Measurements from ENCODE around the gene RPS6KA3. TPM values are rescaled to one million over a fixed set of nuclear protein-coding genes. Genes with fewer than 3 reads are reported as not detected.

The RPS6KA3 gene
- total RNA-seq = 51.9 TPM

- DNase-seq (ENCODE audit: low spot score) = peak; percentile 92
Measured at GRCh38 chrX:20266810-20267606, at the start of gene RPS6KA3. Gene RPS6KA3, minus strand, starts transcription at chrX:20266909. Its CDS starts 277 bp downstream, at chrX:20266632.

GRCh38 chrX:20315140-20315539 lies 48.4 kb upstream of the RPS6KA3 start:
- DNase-seq (ENCODE audit: low spot score) = no peak

GRCh38 chrX:20313899-20314298 lies 47.2 kb upstream of the RPS6KA3 start:
- no peak for DNase-seq (ENCODE audit: low spot score)

GRCh38 chrX:20312018-20312417 lies 45.3 kb upstream of the RPS6KA3 start:
- no peak for DNase-seq (ENCODE audit: low spot score)

- no peak for DNase-seq (ENCODE audit: low spot score)
Measured at GRCh38 chrX:20311505-20311904, 44.8 kb upstream of the RPS6KA3 start.

GRCh38 chrX:20309806-20310205 lies 43.1 kb upstream of the RPS6KA3 start:
- DNase-seq (ENCODE audit: low spot score) = no peak

GRCh38 chrX:20306668-20307067 lies 40.0 kb upstream of the RPS6KA3 start:
- DNase-seq (ENCODE audit: low spot score) = no peak

- no peak for DNase-seq (ENCODE audit: low spot score)
Measured at GRCh38 chrX:20300822-20301221, 34.1 kb upstream of the RPS6KA3 start.

GRCh38 chrX:20294957-20295356 lies 28.2 kb upstream of the RPS6KA3 start:
- DNase-seq (ENCODE audit: low spot score) = no peak

GRCh38 chrX:20294284-20294683 lies 27.6 kb upstream of the RPS6KA3 start:
- DNase-seq (ENCODE audit: low spot score) = no peak

GRCh38 chrX:20285511-20285910 lies 18.8 kb upstream of the RPS6KA3 start:
- DNase-seq (ENCODE audit: low spot score) = no peak

GRCh38 chrX:20284992-20285391 lies 18.3 kb upstream of the RPS6KA3 start:
- no peak for DNase-seq (ENCODE audit: low spot score)

- DNase-seq (ENCODE audit: low spot score) = no peak
Measured at GRCh38 chrX:20284444-20284843, 17.7 kb upstream of the RPS6KA3 start.

- no peak for DNase-seq (ENCODE audit: low spot score)
Measured at GRCh38 chrX:20280938-20281337, 14.2 kb upstream of the RPS6KA3 start.

GRCh38 chrX:20274121-20274520 lies 7.4 kb upstream of the RPS6KA3 start:
- no peak for DNase-seq (ENCODE audit: low spot score)

GRCh38 chrX:20271730-20272129 lies 5.0 kb upstream of the RPS6KA3 start:
- no peak for DNase-seq (ENCODE audit: low spot score)

- no peak for DNase-seq (ENCODE audit: low spot score)
Measured at GRCh38 chrX:20271186-20271585, 4.5 kb upstream of the RPS6KA3 start.

GRCh38 chrX:20270562-20270890 lies 3.8 kb upstream of the RPS6KA3 start:
- DNase-seq (ENCODE audit: low spot score) = no peak

- no peak for DNase-seq (ENCODE audit: low spot score)
Measured at GRCh38 chrX:20269848-20270561, 3.3 kb upstream of the RPS6KA3 start.

GRCh38 chrX:20267931-20268701 lies 1.4 kb upstream of the RPS6KA3 start:
- DNase-seq (ENCODE audit: low spot score) = peak; percentile 25

GRCh38 chrX:20267607-20267930 lies 860 bp upstream of the RPS6KA3 start:
- no peak for DNase-seq (ENCODE audit: low spot score)

Data from mucosa of gallbladder (tissue), 1 donor.